Muscle of leg (tissue), 11 donors: ENCODE results near the gene HIBCH. TPM values are rescaled to one million over a fixed set of nuclear protein-coding genes. Genes with fewer than 3 reads are reported as not detected.

Experiments used
- DNase-seq: peaks from one replicate; pipeline ENCODE4 v3.0.0; 2013
- H3K27ac ChIP-seq: one replicate; pipeline ENCODE4 v1.5.1; 2013; ENCODE audit warnings: mild to moderate bottlenecking, low read length, control low read depth
- H3K27me3 ChIP-seq: one replicate; pipeline ENCODE4 v1.6.1; 2013; ENCODE audit warnings: low read length; ENCODE audit not compliant: control insufficient read depth, insufficient read depth
- H3K36me3 ChIP-seq: one replicate; pipeline ENCODE4 v1.6.1; 2013; ENCODE audit warnings: low read length; ENCODE audit not compliant: control insufficient read depth, insufficient read depth
- H3K4me1 ChIP-seq: one replicate; pipeline ENCODE4 v1.6.1; 2013; ENCODE audit warnings: low read length; ENCODE audit not compliant: control insufficient read depth, insufficient read depth
- H3K4me3 ChIP-seq: one replicate; pipeline ENCODE4 v1.5.1; 2013; ENCODE audit warnings: low read length, control low read depth
- H3K9me3 ChIP-seq: replicated peaks from 2 replicates; pipeline ENCODE4 v1.6.1; 2013; ENCODE audit warnings: low read depth, low read length; ENCODE audit not compliant: control insufficient read depth
- WGBS: methylation state at CpG from one replicate; pipeline ENCODE4 v1.1.5; 2013; ENCODE audit warnings: missing lambda C conversion rate; ENCODE audit not compliant: insufficient coverage; 5-methylcytosine and 5-hydroxymethylcytosine counted together
- polyA plus RNA-seq, 8 donors: library from polyadenylated mRNA; unstranded; fragments of 120-200 nt; gene quantifications; one replicate each; pipeline versions ENCODE4 v1.2.1 to v1.2.3, GENCODE V29; 2013; ENCODE audit warnings: inconsistent platforms in 1 of 8, low replicate concordance in 1 of 8; ENCODE audit not compliant: insufficient read length in 8 of 8, insufficient read depth in 1 of 8
- total RNA-seq: library from RNA; stranded (reverse); fragments of 120-200 nt; gene quantifications from one replicate; pipeline ENCODE4 v1.2.4, GENCODE V29; 2013

The HIBCH gene
- total and polyA plus RNA-seq, 9 donors = 21.5 to 39.6 (median 30.0) TPM

DNA sequence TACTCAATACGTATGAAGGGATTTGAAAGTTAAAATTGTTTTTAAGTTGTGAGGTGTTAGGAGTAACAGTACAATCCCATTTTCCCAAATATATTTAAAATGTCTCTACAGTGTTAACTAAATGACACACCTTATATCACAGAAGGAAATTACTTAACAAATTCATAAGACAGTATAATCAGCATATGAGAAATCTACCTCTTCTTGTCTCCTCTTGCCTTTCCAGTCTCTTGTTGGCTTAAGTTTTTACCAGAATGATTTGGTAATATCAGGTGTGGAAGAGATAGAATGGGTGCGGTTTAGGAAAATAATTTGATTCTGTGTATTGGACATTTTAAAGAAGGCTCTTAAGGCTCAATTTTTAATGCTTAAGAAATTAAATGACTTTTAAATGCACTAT lies 14.3 kb upstream of the HIBCH start:
- no peaks in the 10 kb centered on the region for H3K36me3 ChIP-seq
- H3K27me3 ChIP-seq = no peaks in the 10 kb centered on the region
- DNase-seq = no peak
- WGBS = no CpG with 5 or more reads among the region's 2 CpGs
- H3K4me3 ChIP-seq = no peak overlapping the region
- no peaks in the 10 kb centered on the region for H3K9me3 ChIP-seq
- H3K27ac ChIP-seq = peak overlapping the region; percentile 15
- H3K4me1 ChIP-seq = no peaks in the 10 kb centered on the region

DNA sequence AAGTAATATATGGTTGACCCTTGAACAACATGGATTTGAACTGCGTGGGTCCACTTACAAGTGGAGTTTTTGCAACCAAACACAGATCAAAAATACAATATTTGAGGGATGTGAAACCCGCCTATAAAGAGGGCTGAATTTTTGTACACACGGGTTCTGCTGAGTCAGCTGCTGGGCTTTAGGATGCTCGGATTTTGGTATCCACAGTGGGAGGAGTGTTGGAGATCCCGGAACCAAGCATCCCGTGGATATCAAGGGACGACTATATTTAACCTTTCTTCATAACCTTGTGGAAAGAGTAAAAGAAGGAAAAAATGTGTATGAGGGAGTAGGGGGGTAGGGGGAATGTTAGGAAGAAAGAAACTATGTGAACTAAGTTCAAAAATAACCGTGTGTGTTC lies 13.8 kb upstream of the HIBCH start:
- no peak overlapping the region for H3K27ac ChIP-seq
- H3K9me3 ChIP-seq = no peaks in the 10 kb centered on the region
- no peaks in the 10 kb centered on the region for H3K4me1 ChIP-seq
- no peaks in the 10 kb centered on the region for H3K27me3 ChIP-seq
- WGBS = no CpG with 5 or more reads among the region's 8 CpGs
- H3K36me3 ChIP-seq = no peaks in the 10 kb centered on the region
- no peak overlapping the region for H3K4me3 ChIP-seq
- no peak for DNase-seq

DNA sequence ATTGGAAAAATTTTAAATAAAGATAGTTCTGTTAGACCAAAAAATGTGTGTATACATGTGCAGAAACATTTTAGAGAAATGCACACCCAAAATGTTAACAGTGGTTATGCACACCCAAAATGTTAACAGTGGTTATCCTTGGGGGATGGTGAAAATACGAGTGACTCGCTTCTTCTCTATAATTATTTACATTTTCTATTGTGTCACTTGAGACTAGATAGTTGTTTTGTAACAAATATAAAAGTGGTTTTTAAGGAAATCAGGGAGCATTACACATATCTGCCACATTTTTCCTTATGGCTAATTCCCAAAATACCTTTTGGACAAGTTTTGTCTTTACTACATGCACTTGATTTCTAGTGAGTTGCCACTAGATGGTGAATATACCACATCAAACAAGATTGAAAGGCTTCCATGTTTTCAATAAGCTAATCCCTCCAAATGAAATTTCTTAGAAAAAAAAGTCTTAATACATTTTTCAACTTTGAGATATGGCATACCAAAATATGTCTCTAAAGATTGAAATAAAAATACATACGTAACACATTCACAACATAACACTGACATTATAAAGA lies 9.0 kb upstream of the HIBCH start:
- no peaks in the 10 kb centered on the region for H3K36me3 ChIP-seq
- no peaks in the 10 kb centered on the region for H3K4me1 ChIP-seq
- H3K27ac ChIP-seq = no peak overlapping the region
- peaks cover 3% of the 10 kb centered on the region for H3K27me3 ChIP-seq
- peak; percentile 33 for DNase-seq
- no peaks in the 10 kb centered on the region for H3K9me3 ChIP-seq
- WGBS = no CpG with 5 or more reads among the region's 3 CpGs
- H3K4me3 ChIP-seq = no peak overlapping the region

GRCh38 chr2:190327867-190328572 lies 8.4 kb upstream of the HIBCH start:
- peaks cover 3% of the 10 kb centered on the region for H3K27me3 ChIP-seq
- H3K36me3 ChIP-seq = no peaks in the 10 kb centered on the region
- 89% methylated on average over 1 of the region's 4 CpGs for WGBS
- H3K4me1 ChIP-seq = no peaks in the 10 kb centered on the region
- H3K4me3 ChIP-seq = no peak overlapping the region
- DNase-seq = no peak
- H3K9me3 ChIP-seq = no peaks in the 10 kb centered on the region
- no peak overlapping the region for H3K27ac ChIP-seq

- H3K27ac ChIP-seq = no peak overlapping the region
- H3K4me3 ChIP-seq = no peak overlapping the region
- peaks cover 3% of the 10 kb centered on the region for H3K27me3 ChIP-seq
- no peak for DNase-seq
- no peaks in the 10 kb centered on the region for H3K4me1 ChIP-seq
- no peaks in the 10 kb centered on the region for H3K9me3 ChIP-seq
- no peaks in the 10 kb centered on the region for H3K36me3 ChIP-seq
- 70% methylated on average over 1 of the region's 2 CpGs for WGBS
Measured at GRCh38 chr2:190325588-190325987, 6.0 kb upstream of the HIBCH start.

DNA sequence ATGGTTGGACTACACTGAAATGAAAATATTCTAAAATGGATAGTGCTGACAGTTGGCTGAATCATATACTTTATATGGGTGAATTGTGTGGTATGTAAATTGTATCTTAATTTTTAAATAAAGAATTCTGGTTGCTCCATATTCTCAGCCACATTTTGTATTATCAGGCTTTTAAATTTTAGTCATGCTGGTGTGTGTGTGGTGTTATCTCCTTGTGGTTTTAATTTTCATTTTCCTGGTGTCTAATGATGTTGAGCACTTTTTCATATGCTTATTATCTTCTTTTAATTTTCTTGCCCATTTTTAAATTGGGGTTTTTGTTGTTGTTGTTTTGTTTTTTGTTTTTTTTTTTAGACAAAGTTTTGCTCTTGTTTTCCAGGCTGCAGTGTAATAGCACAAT lies 3.8 kb upstream of the HIBCH start:
- no peak overlapping the region for H3K27ac ChIP-seq
- no peak for DNase-seq
- no peak overlapping the region for H3K4me3 ChIP-seq
- H3K4me1 ChIP-seq = peaks cover 7% of the 10 kb centered on the region
- peaks cover 3% of the 10 kb centered on the region for H3K27me3 ChIP-seq
- H3K36me3 ChIP-seq = no peaks in the 10 kb centered on the region
- no peaks in the 10 kb centered on the region for H3K9me3 ChIP-seq

- H3K9me3 ChIP-seq = no peaks in the 10 kb centered on the region
- H3K36me3 ChIP-seq = peaks cover 6% of the 10 kb centered on the region
- peaks cover 12% of the 10 kb centered on the region for H3K4me1 ChIP-seq
- no peak overlapping the region for H3K4me3 ChIP-seq
- peak overlapping the region; percentile 3 for H3K27ac ChIP-seq
- 100% methylated on average over 1 of the region's 4 CpGs for WGBS
- no peak for DNase-seq
- H3K27me3 ChIP-seq = no peaks in the 10 kb centered on the region
Measured at GRCh38 chr2:190320696-190321095, 1.1 kb upstream of the HIBCH start.

- H3K27me3 ChIP-seq = no peaks in the 10 kb centered on the region
- 0% methylated on average over 11 of the region's 12 CpGs for WGBS
- H3K36me3 ChIP-seq = peaks cover 6% of the 10 kb centered on the region
- H3K9me3 ChIP-seq = no peaks in the 10 kb centered on the region
- peak overlapping the region; percentile 89 for H3K4me3 ChIP-seq
- H3K4me1 ChIP-seq = peaks cover 12% of the 10 kb centered on the region
- H3K27ac ChIP-seq = peak overlapping the region; percentile 97
- no peak for DNase-seq
Measured at GRCh38 chr2:190318931-190319554, 583 bp downstream of the HIBCH start.

DNA sequence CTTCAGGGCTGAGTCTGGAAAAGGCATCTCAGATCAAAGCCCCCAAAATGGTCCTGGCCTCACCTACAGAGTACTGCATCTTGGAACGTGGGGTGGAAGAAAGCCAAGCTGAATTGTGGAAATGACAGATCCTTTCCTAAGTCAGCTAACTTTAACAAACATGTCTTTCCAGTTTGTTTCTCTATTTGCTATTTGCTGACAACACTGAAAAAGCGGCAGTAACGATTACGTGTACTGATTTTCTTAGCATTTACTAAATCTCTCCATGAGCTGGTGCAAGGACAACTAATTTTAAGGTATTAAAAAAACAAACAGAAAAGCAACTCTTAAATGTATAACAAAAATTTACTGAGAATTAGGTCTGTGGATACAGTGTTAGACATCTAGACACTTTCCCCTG lies 1.1 kb downstream of the HIBCH start:
- Histone ChIP-seq H3K9me3 (no peaks in the 10 kb centered on the region), H3K27ac (peak overlapping the region; percentile 97), H3K36me3 (peaks cover 6% of the 10 kb centered on the region), H3K4me1 (peaks cover 12% of the 10 kb centered on the region), H3K27me3 (no peaks in the 10 kb centered on the region), H3K4me3 (peak overlapping the region; percentile 89)
- WGBS = no CpG with 5 or more reads among the region's 4 CpGs
- peak; percentile 27 for DNase-seq

- Histone ChIP-seq H3K36me3 (peaks cover 11% of the 10 kb centered on the region), H3K27ac (no peak overlapping the region), H3K27me3 (no peaks in the 10 kb centered on the region), H3K4me1 (peaks cover 12% of the 10 kb centered on the region), H3K9me3 (no peaks in the 10 kb centered on the region), H3K4me3 (no peak overlapping the region)
- DNase-seq = no peak
- WGBS = no CpG with 5 or more reads among the region's 2 CpGs
Measured at GRCh38 chr2:190315273-190315672, 4.4 kb downstream of the HIBCH start.
